GM12878 (cell line): Measurements from ENCODE around the gene GMCL1. TPM values are rescaled to one million over a fixed set of nuclear protein-coding genes. Genes with fewer than 3 reads are reported as not detected.

Experiments used
- CBX3 ChIP-seq: fragments of 200-600 bp; sonication (generic); IDR thresholded peaks from 2 replicates; pipeline ENCODE4 v1.6.1; 2016; ENCODE audit warnings: low read depth, borderline replicate concordance
- CEBPB ChIP-seq, 2 experiments: fragments of 150-350 bp in 1 of 2; IDR thresholded peaks; 2 replicates each; pipeline ENCODE4 v1.6.1; 2012 to 2014; ENCODE audit warnings: low read depth in 2 of 2, low read length in 2 of 2, borderline replicate concordance in 1 of 2, inconsistent platforms in 1 of 2
- CHD1 ChIP-seq: IDR thresholded peaks from 2 replicates; pipeline ENCODE4 v1.6.1; 2012; ENCODE audit warnings: low read depth, low read length, improper control_type of control experiment
- CREM ChIP-seq: IDR thresholded peaks from 2 replicates; pipeline ENCODE4 v1.6.1; 2014; ENCODE audit warnings: antibody characterized with exemption, low read depth
- E4F1 ChIP-seq: fragments of 450-650 bp; IDR thresholded peaks from 2 replicates; pipeline ENCODE4 v1.6.1; 2018; ENCODE audit warnings: borderline replicate concordance, mild to moderate bottlenecking; ENCODE audit not compliant: partially characterized antibody
- EGR1 ChIP-seq, 2 experiments: IDR thresholded peaks; 1 replicate in 1 of 2; 2 replicates in 1 of 2; pipeline ENCODE4 v1.6.1; 2011 to 2012; ENCODE audit warnings: low read depth in 2 of 2, low read length in 2 of 2, borderline replicate concordance in 1 of 2, mild to moderate bottlenecking in 1 of 2, moderate library complexity in 1 of 2
- KAT2A ChIP-seq: conservative IDR thresholded peaks from 2 replicates; pipeline ENCODE4 v1.6.1; 2011; ENCODE audit warnings: low read depth, low read length; ENCODE audit not compliant: control insufficient read depth
- MEF2B ChIP-seq: fragments of 450-650 bp; IDR thresholded peaks from 2 replicates; pipeline ENCODE4 v1.6.1; 2018; ENCODE audit warnings: mild to moderate bottlenecking, moderate library complexity; ENCODE audit not compliant: partially characterized antibody, poor library complexity, severe bottlenecking
- NFIC ChIP-seq: IDR thresholded peaks from 2 replicates; pipeline ENCODE4 v1.6.1; 2012; ENCODE audit warnings: low read depth, mild to moderate bottlenecking, inconsistent platforms, low read length, moderate library complexity
- NR2F1 ChIP-seq: fragments of 450-650 bp; conservative IDR thresholded peaks from 2 replicates; pipeline ENCODE4 v1.6.1; 2017; ENCODE audit warnings: mild to moderate bottlenecking
- POLR2AphosphoS5 ChIP-seq: IDR thresholded peaks from 2 replicates; pipeline ENCODE4 v1.6.1; 2011; ENCODE audit warnings: mild to moderate bottlenecking, low read length, inconsistent platforms
- RELB ChIP-seq: fragments of 450-650 bp; IDR thresholded peaks from 2 replicates; pipeline ENCODE4 v1.6.1; 2017; ENCODE audit warnings: low read depth, mild to moderate bottlenecking, moderate library complexity
- SKIL ChIP-seq: fragments of 450-650 bp; IDR thresholded peaks from 2 replicates; pipeline ENCODE4 v1.6.1; 2017; ENCODE audit warnings: mild to moderate bottlenecking, low read depth, inconsistent platforms; ENCODE audit not compliant: poor library complexity, severe bottlenecking
- STAT3 ChIP-seq: IDR thresholded peaks from 2 replicates; pipeline ENCODE4 v1.6.1; 2011; ENCODE audit warnings: low read depth, low read length, improper control_type of control experiment
- ZNF274 ChIP-seq: IDR thresholded peaks from one replicate; pipeline ENCODE4 v1.8.0; 2011; ENCODE audit not compliant: insufficient read length, insufficient read depth
- polyA plus RNA-seq, 11 experiments: library from polyadenylated mRNA; depleted of rRNA in 4 of 11; unstranded in 6 of 11; stranded (reverse) in 5 of 11; fragments of >200 nt; fragmentation: Nextera tagmentation in 4 of 11; fragmentation: Illumina TruSeq in 1 of 11; extraction: Ambion mirVana in 4 of 11; extraction: Trizol in 1 of 11; gene quantifications; 1 replicate in 1 of 11; 2 replicates in 10 of 11; pipeline versions ENCODE4 v1.2.1 to v1.2.3, GENCODE V29; 2011 to 2016; ENCODE audit warnings: inconsistent platforms in 2 of 11, missing spikeins in 2 of 11, low read depth in 1 of 11
- total RNA-seq, 4 experiments: library from RNA; depleted of rRNA in 3 of 4; stranded (reverse); fragments of >200 nt in 3 of 4; fragmentation: Illumina TruSeq in 1 of 4; extraction: Trizol in 1 of 4; gene quantifications; 2 replicates each; pipeline versions ENCODE4 v1.2.1 to v1.2.3, GENCODE V29; 2013 to 2021
- TF ChIP-seq, protein P1 (sequence below): IDR thresholded peaks from 2 replicates; pipeline ENCODE4 v1.6.1; 2012; ENCODE audit warnings: low read depth, low read length, improper control_type of control experiment

The GMCL1 gene
- total and polyA plus RNA-seq, 10 of the 15 experiments (the other 5 are each of a cell fraction or from before 2014, with no cell fraction given), result 3.7 to 21.4 (median 12.3) TPM

- TF ChIP-seq CREM (no peak), STAT3 (no peak), EGR1 (IDR thresholded peaks at IDR 0.05; ENCODE audit: borderline replicate concordance in 1 of 2, low read depth in 2 of 2, low read length in 2 of 2) (no peak), ZNF274 (no peak), CHD1 (no peak), POLR2AphosphoS5 (no peak), E4F1 (no peak), MEF2B (no peak), KAT2A (no peak), RELB (0 out of 2 replicates have a peak, but pooled peaks have one; percentile 32), NFIC (no peak), CBX3 (no peak), CEBPB (IDR thresholded peaks at IDR 0.05; ENCODE audit: borderline replicate concordance in 1 of 2, low read depth in 2 of 2, low read length in 2 of 2) (peak in 1 of 2 experiments; percentile 42; a peak in 1 of 4 replicates), SKIL (peak; percentile 43), NR2F1 (no peak)
- TF ChIP-seq, protein P1, sequence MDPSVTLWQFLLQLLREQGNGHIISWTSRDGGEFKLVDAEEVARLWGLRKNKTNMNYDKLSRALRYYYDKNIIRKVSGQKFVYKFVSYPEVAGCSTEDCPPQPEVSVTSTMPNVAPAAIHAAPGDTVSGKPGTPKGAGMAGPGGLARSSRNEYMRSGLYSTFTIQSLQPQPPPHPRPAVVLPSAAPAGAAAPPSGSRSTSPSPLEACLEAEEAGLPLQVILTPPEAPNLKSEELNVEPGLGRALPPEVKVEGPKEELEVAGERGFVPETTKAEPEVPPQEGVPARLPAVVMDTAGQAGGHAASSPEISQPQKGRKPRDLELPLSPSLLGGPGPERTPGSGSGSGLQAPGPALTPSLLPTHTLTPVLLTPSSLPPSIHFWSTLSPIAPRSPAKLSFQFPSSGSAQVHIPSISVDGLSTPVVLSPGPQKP, result no peak
Observed at GRCh38 chr2:69911985-69912563, 82.6 kb downstream of the GMCL1 start (continued).
